Activated T-cell treated with anti-CD3 and anti-CD28 coated beads, Interleukin-2, amount 50 U/mL, for 48 hours (primary cell): ENCODE results near the gene LPP.

Source experiments
- DNase-seq, 2 experiments: peaks; one replicate each; pipeline ENCODE4 v3.0.0-alpha.2; 2020

The LPP gene

GRCh38 chr3:188446766-188447165 lies 292.8 kb downstream of the LPP start:
- no peak for DNase-seq

- no peak for DNase-seq
Measured at GRCh38 chr3:188448813-188449212, 294.9 kb downstream of the LPP start.

- DNase-seq, result no peak
Measured at GRCh38 chr3:188449421-188449820, 295.5 kb downstream of the LPP start.

GRCh38 chr3:188452158-188452772 lies 298.3 kb downstream of the LPP start:
- no peak for DNase-seq

- no peak for DNase-seq
Measured at GRCh38 chr3:188453431-188454384, 299.8 kb downstream of the LPP start.

GRCh38 chr3:188455748-188456147 lies 301.8 kb downstream of the LPP start:
- DNase-seq, result no peak

GRCh38 chr3:188458756-188459155 lies 304.8 kb downstream of the LPP start:
- no peak for DNase-seq

GRCh38 chr3:188465311-188465710 lies 311.4 kb downstream of the LPP start:
- DNase-seq, result no peak

GRCh38 chr3:188468196-188468595 lies 314.2 kb downstream of the LPP start:
- no peak for DNase-seq

GRCh38 chr3:188468662-188469061 lies 314.7 kb downstream of the LPP start:
- no peak for DNase-seq

- DNase-seq, result no peak
Measured at GRCh38 chr3:188469228-188469885, 315.4 kb downstream of the LPP start.

- no peak for DNase-seq
Measured at GRCh38 chr3:188470508-188471130, 316.7 kb downstream of the LPP start.

- no peak for DNase-seq
Measured at GRCh38 chr3:188471723-188472122, 317.8 kb downstream of the LPP start.

GRCh38 chr3:188472336-188472735 lies 318.4 kb downstream of the LPP start:
- DNase-seq, result no peak

GRCh38 chr3:188473045-188473444 lies 319.1 kb downstream of the LPP start:
- DNase-seq, result no peak

- DNase-seq, result no peak
Measured at GRCh38 chr3:188473591-188474288, 319.8 kb downstream of the LPP start.

- DNase-seq, result no peak
Measured at GRCh38 chr3:188476935-188477334, 323.0 kb downstream of the LPP start.

GRCh38 chr3:188480011-188480410 lies 326.1 kb downstream of the LPP start:
- no peak for DNase-seq

- no peak for DNase-seq
Measured at GRCh38 chr3:188482929-188483328, 329.0 kb downstream of the LPP start.

GRCh38 chr3:188486126-188486525 lies 332.2 kb downstream of the LPP start:
- no peak for DNase-seq

GRCh38 chr3:188486952-188487351 lies 333.0 kb downstream of the LPP start:
- DNase-seq, result no peak

GRCh38 chr3:188487652-188488051 lies 333.7 kb downstream of the LPP start:
- DNase-seq, result no peak

GRCh38 chr3:188488801-188489200 lies 334.8 kb downstream of the LPP start:
- DNase-seq, result no peak
